GM21367 (cell line): ENCODE results near the gene C1orf232.

ENCODE experiments used
- ATAC-seq: cut with Tn5 transposase; IDR thresholded peaks from one replicate; pipeline ENCODE4 v1.9.1; 2021; ENCODE audit not compliant: unreplicated experiment

The C1orf232 gene

DNA sequence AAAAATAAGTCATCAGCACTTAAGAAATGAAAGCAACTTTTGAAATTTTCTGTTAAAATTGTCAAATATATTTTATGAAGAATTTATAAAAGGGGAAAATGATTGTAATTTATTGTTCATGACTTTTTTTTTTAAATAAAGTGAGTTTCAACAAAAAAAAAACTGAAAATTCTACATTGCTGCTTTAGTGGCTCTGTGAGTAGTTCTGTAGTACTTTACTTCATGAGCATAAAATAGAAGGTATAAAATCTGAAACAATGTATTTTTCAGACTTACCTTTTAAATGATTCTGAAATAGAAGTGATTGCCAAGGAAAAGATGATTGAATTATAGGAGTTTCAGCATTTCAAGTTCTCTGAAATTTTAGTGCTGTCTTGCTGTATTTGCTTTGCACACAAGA lies 43.4 kb downstream of the C1orf232 start:
- ATAC-seq, result no peak

DNA sequence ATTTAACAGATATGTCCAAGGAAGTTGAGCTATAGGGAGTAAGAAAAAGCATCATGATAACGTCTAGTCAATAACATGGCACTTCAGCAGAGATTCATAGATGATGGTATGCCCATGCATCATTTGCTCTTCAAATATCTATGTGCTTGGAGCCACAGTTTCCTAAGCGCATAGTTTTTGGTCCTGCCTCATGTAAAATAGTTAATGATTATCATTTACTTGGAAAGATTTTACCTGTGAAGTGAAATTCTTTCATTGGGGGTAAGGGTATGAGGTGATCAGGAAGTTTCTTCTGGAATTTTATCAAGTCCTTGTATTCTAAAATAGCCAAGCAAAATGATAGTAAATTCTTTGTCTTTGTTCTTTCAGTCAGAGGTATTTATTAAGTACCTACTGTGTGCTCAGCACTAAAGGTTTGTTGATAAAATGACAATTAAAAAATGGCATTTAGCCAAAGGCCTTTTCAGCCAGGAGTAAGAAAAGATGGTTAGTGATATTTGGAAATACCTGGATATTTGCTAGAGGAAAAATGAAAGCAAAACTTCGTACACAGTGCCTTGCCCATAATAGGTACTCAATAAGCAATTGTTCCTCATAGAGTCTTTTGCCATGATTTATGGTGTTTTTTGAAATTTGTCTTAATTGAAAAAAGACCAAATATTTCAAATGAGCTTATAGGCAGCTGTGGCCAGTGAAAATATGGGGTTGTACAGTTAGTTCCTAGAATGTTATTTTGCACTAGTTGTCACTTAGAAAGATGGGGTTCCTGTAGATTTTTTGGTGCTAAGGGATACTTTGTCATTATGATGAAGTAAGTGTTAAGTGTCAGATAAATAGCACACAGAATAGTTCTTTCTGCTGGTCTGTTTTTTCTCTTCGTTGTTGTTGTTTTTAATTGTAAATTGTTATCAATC lies 44.1 kb downstream of the C1orf232 start:
- no peak for ATAC-seq

DNA sequence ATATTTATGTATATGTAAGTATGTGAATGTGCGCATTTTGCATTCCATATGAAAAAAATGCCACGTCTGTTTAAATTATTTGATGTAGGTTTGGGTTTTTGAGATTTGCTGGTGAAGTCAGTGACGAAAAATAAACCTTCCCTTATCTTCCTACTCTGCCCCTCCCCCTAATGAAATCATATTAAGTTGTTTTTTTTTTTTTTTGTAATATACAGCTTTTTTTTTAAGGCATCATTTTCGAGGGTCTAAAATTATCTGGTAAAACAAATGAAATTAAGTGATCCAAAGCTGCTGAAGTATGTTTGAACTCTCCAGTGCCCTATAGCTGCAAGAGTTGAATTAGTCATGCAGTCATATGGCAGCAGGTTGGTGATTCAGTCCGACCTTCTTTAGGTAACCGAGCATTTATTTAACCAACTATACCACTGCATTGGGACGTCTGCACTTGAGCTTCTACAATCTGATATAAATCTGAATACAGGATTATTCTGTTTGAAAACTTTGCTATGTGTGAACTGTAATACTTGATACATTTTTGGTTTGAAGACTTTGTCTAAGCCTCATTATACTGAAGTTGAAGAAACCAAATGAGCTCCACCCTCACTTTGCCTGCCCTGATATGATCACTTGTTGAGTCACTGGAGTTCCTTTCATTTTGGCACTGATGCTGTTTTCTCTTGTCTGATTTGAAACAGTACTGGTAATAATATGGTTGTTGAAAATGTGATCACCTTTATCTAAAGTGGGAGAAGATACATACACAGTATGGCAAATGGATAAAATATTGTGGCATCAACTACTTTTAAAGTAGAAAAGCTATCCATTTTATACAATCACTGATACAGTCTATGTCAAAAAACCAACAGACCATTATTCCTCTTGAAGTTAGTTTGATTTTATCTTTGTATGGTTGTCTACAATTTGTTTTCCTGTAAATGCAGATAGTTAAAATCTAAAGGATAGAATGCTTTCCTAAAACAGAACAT lies 45.5 kb downstream of the C1orf232 start:
- no peak for ATAC-seq

DNA sequence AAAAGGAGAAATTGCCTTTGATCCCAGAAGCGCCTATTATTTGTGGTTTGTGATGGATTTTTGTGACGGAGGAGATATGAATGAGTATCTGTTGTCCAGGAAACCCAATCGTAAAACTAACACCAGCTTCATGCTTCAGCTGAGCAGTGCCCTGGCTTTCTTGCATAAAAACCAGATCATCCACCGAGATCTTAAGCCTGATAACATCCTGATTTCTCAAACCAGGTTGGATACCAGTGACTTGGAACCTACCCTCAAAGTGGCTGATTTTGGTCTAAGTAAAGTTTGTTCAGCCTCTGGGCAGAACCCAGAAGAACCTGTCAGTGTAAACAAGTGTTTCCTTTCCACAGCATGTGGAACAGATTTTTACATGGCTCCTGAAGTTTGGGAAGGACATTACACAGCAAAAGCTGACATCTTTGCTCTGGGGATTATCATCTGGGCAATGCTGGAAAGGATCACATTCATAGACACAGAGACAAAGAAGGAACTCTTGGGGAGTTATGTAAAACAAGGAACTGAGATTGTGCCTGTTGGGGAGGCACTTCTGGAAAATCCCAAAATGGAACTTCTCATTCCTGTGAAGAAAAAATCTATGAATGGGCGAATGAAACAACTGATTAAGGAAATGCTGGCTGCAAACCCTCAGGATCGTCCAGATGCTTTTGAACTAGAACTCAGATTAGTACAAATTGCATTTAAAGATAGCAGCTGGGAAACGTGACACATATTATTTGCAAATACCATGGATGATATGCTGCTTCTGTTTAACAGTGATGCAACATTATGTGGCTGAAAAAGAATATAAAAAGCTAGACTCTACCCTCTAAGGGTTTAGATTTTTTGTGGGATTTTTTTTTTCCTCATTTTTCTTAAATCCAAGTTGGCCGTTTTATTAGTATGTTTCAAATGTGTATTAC lies 46.6 kb downstream of the C1orf232 start:
- no peak for ATAC-seq

DNA sequence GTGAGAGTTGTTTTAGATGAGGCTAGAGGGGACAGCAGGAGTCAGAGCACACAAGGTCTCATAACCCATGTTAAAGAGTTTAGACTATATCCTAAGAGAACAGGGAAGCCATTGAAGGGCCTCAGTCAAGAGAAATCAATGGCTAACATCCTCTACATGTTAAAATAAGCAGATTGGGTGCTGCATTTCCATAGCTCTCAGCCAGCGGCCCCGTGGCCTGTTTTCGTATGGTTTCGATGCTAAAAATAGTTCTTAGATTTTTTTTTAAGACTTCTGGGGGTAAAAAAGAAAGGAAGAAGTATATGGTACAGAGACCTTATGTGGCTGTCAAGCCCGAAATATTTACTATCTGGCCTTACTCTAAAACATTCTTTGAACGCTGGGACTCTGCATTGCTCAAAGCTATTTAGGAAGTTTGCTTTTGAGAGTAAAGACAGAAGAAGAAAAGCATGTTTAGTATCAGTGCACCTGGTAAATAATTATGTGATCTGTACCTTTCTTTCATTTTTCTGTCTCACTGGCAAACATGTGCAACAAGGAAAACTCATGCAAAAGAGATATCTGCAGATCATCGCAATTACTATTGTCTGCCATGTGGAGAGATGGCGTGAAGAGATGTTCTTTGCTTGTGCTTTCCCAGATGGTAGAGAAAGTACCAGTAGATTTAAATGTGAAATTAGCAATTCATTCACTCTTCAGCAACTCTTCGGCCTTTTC lies 48.7 kb downstream of the C1orf232 start:
- no peak for ATAC-seq

DNA sequence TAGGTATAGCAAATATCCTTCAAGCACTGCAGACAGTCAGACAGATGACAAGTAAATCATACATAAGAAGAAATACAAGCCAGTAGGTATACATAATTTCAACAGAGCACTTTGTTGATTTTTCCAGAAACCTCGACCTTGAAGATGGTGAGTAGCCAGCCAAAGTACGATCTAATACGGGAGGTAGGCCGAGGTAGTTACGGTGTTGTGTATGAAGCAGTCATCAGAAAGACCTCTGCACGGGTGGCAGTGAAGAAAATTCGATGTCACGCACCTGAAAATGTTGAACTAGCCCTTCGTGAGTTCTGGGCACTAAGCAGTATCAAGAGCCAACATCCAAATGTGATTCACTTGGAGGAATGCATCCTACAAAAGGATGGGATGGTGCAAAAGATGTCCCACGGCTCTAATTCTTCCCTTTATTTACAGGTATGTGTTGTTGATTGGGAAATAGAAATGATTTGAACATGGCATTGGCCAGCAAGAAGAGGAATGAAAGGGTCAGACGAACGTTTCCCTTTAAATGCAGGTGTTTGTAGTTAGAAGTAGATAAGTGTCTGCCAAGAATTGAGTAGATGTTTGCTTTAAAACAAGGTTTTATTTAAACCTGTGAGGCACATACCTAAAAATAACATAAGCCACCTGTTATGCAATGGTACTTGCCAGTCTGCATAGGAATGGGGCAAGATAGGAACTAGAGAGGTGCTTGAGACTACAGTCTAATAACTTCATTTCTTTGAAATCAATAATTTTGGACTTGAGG lies 54.4 kb downstream of the C1orf232 start:
- no peak for ATAC-seq
